Measurements from ENCODE around the gene THEMIS.

DNA sequence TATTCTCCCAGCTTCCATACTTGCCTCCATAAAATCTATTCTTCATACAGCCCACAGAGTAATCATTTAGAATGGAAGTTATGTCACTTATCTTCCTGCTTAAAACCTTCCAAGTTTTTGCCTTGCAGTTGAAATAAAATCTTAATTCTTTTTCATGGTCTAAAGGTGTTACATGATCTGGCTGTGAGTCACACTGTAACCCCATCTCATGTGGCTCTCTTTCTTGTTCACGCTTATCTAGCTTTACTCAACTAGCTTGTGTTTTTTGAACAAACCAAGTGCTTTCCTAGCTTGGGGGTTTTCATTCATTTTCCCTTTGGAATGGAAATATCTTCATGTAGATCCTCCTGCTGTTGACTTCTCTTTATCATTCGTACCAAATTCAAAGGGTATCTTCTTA, 23.6 kb upstream of the THEMIS start:
- TF ChIP-seq SUZ12 (IDR thresholded peaks at IDR 0.05; ENCODE audit: extremely low read depth, insufficient read depth, insufficient read length) (no peak), YY1 (IDR thresholded peaks at IDR 0.05; ENCODE audit: insufficient read depth, insufficient read length) (no peak), ZNF274 (IDR thresholded peaks at IDR 0.05; ENCODE audit: low read depth, low read length) (no peak)
